Retinal pigment epithelial cell (primary cell): ENCODE measurements around the gene EPHA3.
A peak's percentile ranks its signal among the peaks of the same experiment; 100 is the strongest.

Source experiments
- DNase-seq: peaks from one replicate; pipeline ENCODE4 v3.0.0-alpha.2; 2010; ENCODE audit warnings: low read depth
- H3K4me3 ChIP-seq: 2 replicates; pipeline ENCODE4 v1.5.1; 2011; ENCODE audit warnings: mild to moderate bottlenecking, low read length, control low read depth, moderate library complexity
- TF ChIP-seq, protein P1 (sequence below): conservative IDR thresholded peaks from 2 replicates; pipeline ENCODE4 v1.5.1; 2011; ENCODE audit warnings: low read depth, low read length, control low read depth, inconsistent platforms

Gene EPHA3

DNA sequence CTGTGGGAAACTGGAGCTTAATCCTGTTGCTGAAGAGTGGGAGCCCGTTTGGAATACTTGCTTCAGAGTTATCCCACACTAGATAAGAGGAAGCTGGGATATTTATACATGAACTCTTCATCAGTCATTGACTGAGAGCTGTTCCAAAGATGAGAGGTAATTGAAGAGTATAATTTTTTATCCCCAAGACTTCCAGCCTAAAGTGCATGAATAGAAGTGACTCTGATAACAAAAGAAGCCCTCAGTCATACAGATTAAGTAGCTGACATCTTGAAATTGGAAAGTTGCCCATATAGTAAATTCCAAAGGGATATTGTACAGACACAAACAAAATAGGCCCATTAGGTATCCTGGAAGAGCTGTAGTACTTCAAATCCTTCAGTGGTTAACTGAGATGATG lies 268.0 kb downstream of the EPHA3 start:
- H3K4me3 ChIP-seq: no peak overlapping the region
- TF ChIP-seq, protein P1, sequence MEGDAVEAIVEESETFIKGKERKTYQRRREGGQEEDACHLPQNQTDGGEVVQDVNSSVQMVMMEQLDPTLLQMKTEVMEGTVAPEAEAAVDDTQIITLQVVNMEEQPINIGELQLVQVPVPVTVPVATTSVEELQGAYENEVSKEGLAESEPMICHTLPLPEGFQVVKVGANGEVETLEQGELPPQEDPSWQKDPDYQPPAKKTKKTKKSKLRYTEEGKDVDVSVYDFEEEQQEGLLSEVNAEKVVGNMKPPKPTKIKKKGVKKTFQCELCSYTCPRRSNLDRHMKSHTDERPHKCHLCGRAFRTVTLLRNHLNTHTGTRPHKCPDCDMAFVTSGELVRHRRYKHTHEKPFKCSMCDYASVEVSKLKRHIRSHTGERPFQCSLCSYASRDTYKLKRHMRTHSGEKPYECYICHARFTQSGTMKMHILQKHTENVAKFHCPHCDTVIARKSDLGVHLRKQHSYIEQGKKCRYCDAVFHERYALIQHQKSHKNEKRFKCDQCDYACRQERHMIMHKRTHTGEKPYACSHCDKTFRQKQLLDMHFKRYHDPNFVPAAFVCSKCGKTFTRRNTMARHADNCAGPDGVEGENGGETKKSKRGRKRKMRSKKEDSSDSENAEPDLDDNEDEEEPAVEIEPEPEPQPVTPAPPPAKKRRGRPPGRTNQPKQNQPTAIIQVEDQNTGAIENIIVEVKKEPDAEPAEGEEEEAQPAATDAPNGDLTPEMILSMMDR: no peak
- DNase-seq: peak; percentile 17

DNA sequence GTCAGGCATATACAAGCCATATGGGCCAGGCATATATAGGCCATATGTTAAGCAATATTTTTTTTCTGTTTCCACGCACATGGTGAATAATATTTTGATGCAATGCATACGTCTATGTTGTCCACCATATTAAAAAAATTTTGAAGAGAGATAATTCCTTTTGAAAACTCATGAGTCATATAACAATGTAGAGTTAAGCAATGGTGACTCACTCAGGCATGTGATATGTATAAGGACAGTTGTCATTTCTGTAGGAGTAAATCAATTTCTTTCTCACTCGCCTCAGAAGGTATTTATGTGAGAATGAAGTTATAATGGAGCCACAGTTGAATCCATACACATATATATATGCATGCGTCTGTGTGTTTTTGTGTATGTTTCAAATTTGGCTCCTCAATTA lies 272.6 kb downstream of the EPHA3 start:
- TF ChIP-seq, protein P1: no peak
- DNase-seq: peak; percentile 48
- H3K4me3 ChIP-seq: no peak overlapping the region

DNA sequence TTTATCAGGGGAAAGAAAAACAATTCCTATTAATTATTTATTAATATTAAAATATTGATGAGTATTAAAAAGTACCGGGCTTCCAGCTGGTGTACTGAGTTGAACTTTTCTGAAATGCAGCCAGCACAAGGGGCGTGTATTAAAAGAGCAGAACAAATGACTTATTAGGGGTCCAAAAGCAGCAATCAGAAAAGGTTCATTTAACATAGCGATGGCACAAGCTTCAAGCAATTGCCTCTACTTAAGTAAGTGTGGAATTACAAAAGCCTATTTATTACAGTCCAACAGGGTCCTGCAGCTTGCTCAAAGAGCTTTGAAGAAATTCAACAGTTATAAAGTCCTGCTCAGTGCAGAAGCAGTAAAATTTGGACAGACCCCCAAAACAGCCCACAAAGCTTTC lies 285.6 kb downstream of the EPHA3 start:
- DNase-seq: no peak
- TF ChIP-seq, protein P1: no peak
- no peak overlapping the region for H3K4me3 ChIP-seq

DNA sequence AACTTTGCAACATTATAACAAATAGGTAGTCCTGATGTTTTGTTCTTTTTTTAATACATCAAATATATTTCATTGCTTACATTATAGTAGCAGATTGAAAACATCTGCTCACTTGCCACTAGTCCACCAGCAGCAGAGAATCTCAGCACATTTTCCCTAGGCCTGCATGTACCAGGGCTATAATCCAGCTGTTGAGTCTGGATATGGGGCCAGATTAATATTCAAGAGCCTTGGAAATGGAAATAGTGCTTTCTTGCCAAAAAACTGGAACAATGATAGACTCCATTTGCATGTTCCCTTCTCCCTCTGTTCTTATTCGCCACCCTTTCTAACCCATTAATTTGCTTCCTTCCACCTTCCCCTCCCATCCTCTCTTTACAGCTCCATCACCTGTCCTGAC lies 288.0 kb downstream of the EPHA3 start:
- TF ChIP-seq, protein P1: no peak
- no peak for DNase-seq
- H3K4me3 ChIP-seq: no peak overlapping the region

DNA sequence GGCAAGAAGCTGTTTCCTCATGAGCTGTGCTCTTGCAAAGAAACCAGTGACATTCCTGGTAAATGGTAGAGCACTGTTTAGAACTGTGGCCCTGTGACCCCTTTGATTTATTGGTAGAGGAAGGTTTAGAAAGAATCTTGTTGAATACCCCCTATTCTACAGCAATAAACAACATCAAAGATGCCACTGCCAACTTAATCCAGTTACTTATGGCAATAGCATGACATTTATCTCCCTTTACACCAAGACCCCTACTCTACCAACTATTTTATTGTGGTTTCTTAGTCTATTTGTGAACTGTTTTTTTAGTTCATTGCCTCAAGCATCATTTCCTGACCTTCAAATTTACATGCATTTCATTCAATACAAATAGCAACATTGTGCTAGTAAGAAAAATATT lies 288.6 kb downstream of the EPHA3 start:
- TF ChIP-seq, protein P1: no peak
- no peak for DNase-seq
- H3K4me3 ChIP-seq: no peak overlapping the region

DNA sequence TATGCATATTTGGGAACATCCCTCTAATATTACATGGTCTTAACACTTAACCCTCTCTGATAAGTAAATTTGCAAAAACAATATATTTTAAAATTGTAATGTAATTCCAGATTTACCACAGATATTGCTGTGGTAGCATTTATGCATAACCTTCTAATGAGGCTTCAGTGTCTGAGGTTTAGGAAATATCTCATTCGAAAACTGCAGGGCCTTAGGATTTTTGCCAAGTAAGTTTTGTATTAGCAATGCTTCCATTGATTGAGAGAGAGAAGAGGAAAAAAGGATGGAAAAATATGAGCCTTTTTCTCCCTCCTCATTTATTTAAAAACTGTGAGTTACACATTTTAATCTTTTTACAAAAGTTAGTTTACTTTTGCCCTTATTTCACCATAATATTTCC lies 294.6 kb downstream of the EPHA3 start:
- H3K4me3 ChIP-seq: no peak overlapping the region
- TF ChIP-seq, protein P1: no peak
- no peak for DNase-seq

DNA sequence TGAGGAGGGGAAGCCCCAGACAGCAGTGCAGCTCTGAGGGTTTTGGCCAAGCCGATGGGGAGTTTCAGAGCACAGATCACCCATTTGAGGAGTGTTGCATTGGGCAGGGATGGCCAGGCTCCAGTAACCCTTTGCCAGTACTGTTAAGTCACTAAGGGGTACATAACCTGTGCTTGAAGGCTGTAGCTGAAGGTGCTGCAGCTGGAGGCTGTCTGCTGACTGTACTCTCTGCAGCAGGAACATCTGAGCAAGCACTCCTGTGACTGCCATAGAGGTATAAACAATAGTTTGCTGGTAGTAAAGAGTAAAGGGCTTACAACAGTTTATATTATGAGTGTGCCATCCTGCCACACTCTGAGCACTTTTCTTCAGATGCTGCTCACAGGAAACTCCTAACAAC lies 297.8 kb downstream of the EPHA3 start:
- DNase-seq: no peak
- TF ChIP-seq, protein P1: no peak
- H3K4me3 ChIP-seq: no peak overlapping the region
